HG03039 (cell line): ENCODE data around the gene MBLAC1.

Experiments used
- ATAC-seq: cut with Tn5 transposase; IDR thresholded peaks from one replicate; pipeline ENCODE4 v1.9.1; 2021; ENCODE audit warnings: mild to moderate bottlenecking, moderate library complexity; ENCODE audit not compliant: unreplicated experiment

MBLAC1 gene

GRCh38 chr7:100152937-100153666, 26.3 kb downstream of the MBLAC1 start:
- ATAC-seq = no peak

GRCh38 chr7:100153708-100154535, 27.2 kb downstream of the MBLAC1 start:
- no peak for ATAC-seq

- ATAC-seq = no peak
These were observed 28.1 kb downstream of the MBLAC1 start for GRCh38 chr7:100154651-100155491.

- ATAC-seq = no peak
These were observed 29.0 kb downstream of the MBLAC1 start for GRCh38 chr7:100155553-100156317.

GRCh38 chr7:100156331-100157068, 29.7 kb downstream of the MBLAC1 start:
- ATAC-seq = no peak

GRCh38 chr7:100157069-100157333, 30.2 kb downstream of the MBLAC1 start:
- no peak for ATAC-seq

GRCh38 chr7:100157334-100158228, 30.8 kb downstream of the MBLAC1 start:
- ATAC-seq = no peak

GRCh38 chr7:100158229-100159098, 31.7 kb downstream of the MBLAC1 start, which contains the start of gene TRAPPC14:
TSS of gene TRAPPC14 (minus strand) at chr7:100158723. CDS start at chr7:100158499, 224 bp downstream.
- ATAC-seq = peak; percentile 78

GRCh38 chr7:100159099-100159623, 32.4 kb downstream of the MBLAC1 start:
- no peak for ATAC-seq

GRCh38 chr7:100160067-100160466, 33.3 kb downstream of the MBLAC1 start:
- ATAC-seq = no peak

GRCh38 chr7:100163006-100163531, 36.3 kb downstream of the MBLAC1 start:
- ATAC-seq = no peak

- ATAC-seq = no peak
These were observed 37.1 kb downstream of the MBLAC1 start for GRCh38 chr7:100163871-100164270.

- ATAC-seq = no peak
These were observed 39.7 kb downstream of the MBLAC1 start for GRCh38 chr7:100166317-100166940.

- no peak for ATAC-seq
These were observed 40.5 kb downstream of the MBLAC1 start for GRCh38 chr7:100166970-100167911.

GRCh38 chr7:100167912-100168323, 41.2 kb downstream of the MBLAC1 start:
- no peak for ATAC-seq
